NT2/D1 (cell line): ENCODE measurements around the gene ZNF280C.

ENCODE experiments used
- SUZ12 ChIP-seq: IDR thresholded peaks from 2 replicates; pipeline ENCODE4 v1.6.1; 2011; ENCODE audit not compliant: insufficient read length, insufficient read depth; ENCODE audit errors: extremely low read depth
- YY1 ChIP-seq: IDR thresholded peaks from 2 replicates; pipeline ENCODE4 v1.6.1; 2011; ENCODE audit not compliant: insufficient read length, insufficient read depth
- ZNF274 ChIP-seq: IDR thresholded peaks from 2 replicates; pipeline ENCODE4 v1.6.1; 2011; ENCODE audit warnings: mild to moderate bottlenecking, low read depth, low read length

- TF ChIP-seq YY1 (no peak), SUZ12 (no peak), ZNF274 (no peak)
Observed at GRCh38 chrX:130211415-130212186, 57.1 kb downstream of the ZNF280C start.
